GM12878 (cell line): ENCODE measurements around the gene ATP6V1F. TPM values are rescaled to one million over a fixed set of nuclear protein-coding genes. Genes with fewer than 3 reads are reported as not detected.

Experiments used
- ATAC-seq: fragments of 200-7000 bp; cut with Tn5 transposase; 3 replicates; pipeline ENCODE4 v1.9.1; 2020; ENCODE audit warnings: mild to moderate bottlenecking, moderate library complexity
- BruUV-seq: library from RNA; stranded (reverse); fragments of 400-500 nt; replicated peaks from 2 replicates; lab custom pipeline; 2021; lab: Mats Ljungman, UMichigan
- CTCF ChIA-PET: fragments of 300-600 bp; sonication (Branson Sonifier 250); formaldehyde crosslinking; extraction: SDS; loops from one replicate; lab custom pipeline; 2021; ENCODE audit warnings: inconsistent platforms; lab: Yijun Ruan, JAX
- POLR2A ChIA-PET: fragments of 350-600 bp; formaldehyde crosslinking; extraction: SDS; loops from one replicate; lab custom pipeline; 2021; ENCODE audit warnings: inconsistent platforms; lab: Charles Lee
- RAD21 ChIA-PET: fragments of 300-600 bp; sonication (Branson Sonifier 250); formaldehyde crosslinking; loops from one replicate; lab custom pipeline; 2023; ENCODE audit warnings: antibody characterized with exemption; ENCODE audit not compliant: unreplicated experiment; lab: Charles Lee
- SMC1A ChIA-PET: fragments of 300-600 bp; sonication (Branson Sonifier 250); formaldehyde crosslinking; loops from one replicate; lab custom pipeline; 2023; ENCODE audit not compliant: unreplicated experiment, uncharacterized antibody; lab: Charles Lee
- DNase-seq: peaks from one replicate; pipeline ENCODE4 v3.0.0-alpha.2; 2011; ENCODE audit warnings: low read depth, low spot score
- FAIRE-seq: peaks from 3 replicates; lab custom pipeline; 2011; peaks lifted over from hg19 to GRCh38; lab: Jason Lieb, UNC
- H2AFZ ChIP-seq: 2 replicates; pipeline ENCODE4 v1.6.0; 2011; ENCODE audit warnings: low read depth, low read length, control low read depth; ENCODE audit not compliant: control insufficient read depth
- H3K27ac ChIP-seq: 2 replicates; pipeline ENCODE4 v1.5.1; 2011; ENCODE audit warnings: control low read depth; ENCODE audit not compliant: control insufficient read depth, insufficient read depth
- H3K27me3 ChIP-seq, 2 experiments: replicated peaks in 1 of 2; 2 replicates each; pipeline versions ENCODE4 v1.6.0 to v1.6.1; 2011; ENCODE audit warnings: low read length in 1 of 2; ENCODE audit not compliant: control insufficient read depth in 2 of 2, insufficient read depth in 2 of 2
- H3K36me3 ChIP-seq, 2 experiments: 2 replicates each; pipeline ENCODE4 v1.5.1; 2011; ENCODE audit warnings: low read length in 1 of 2; ENCODE audit not compliant: control insufficient read depth in 2 of 2, insufficient read depth in 2 of 2
- H3K4me1 ChIP-seq: 2 replicates; pipeline ENCODE4 v1.6.1; 2011; ENCODE audit warnings: mild to moderate bottlenecking, low read length, moderate library complexity, mixed read lengths; ENCODE audit not compliant: control insufficient read depth, insufficient read depth
- H3K4me2 ChIP-seq: 2 replicates; pipeline ENCODE4 v1.6.0; 2011; ENCODE audit warnings: control low read depth; ENCODE audit not compliant: control insufficient read depth, insufficient read depth
- H3K4me3 ChIP-seq: fragments of 200-600 bp; sonication (generic); 2 replicates; pipeline ENCODE4 v1.5.1; 2016
- H3K79me2 ChIP-seq: 2 replicates; pipeline ENCODE4 v1.6.0; 2011; ENCODE audit warnings: low read length; ENCODE audit not compliant: control insufficient read depth, insufficient read depth
- H3K9ac ChIP-seq: 2 replicates; pipeline ENCODE4 v1.8.0; 2011; ENCODE audit warnings: low read length, control low read depth, mixed read lengths; ENCODE audit not compliant: control insufficient read depth, insufficient read depth
- H3K9me3 ChIP-seq: replicated peaks from 3 replicates; pipeline ENCODE4 v1.5.1; 2011; ENCODE audit warnings: mild to moderate bottlenecking, low read length; ENCODE audit not compliant: control insufficient read depth, insufficient read depth
- H4K20me1 ChIP-seq: 2 replicates; pipeline ENCODE4 v1.6.0; 2011; ENCODE audit not compliant: control insufficient read depth, insufficient read depth
- CBFB ChIP-seq: IDR thresholded peaks from 2 replicates; pipeline ENCODE4 v1.6.1; 2016; ENCODE audit warnings: antibody characterized with exemption, low read depth
- CBX5 ChIP-seq: sonication (generic); IDR thresholded peaks from 2 replicates; pipeline ENCODE4 v1.6.1; 2016; ENCODE audit warnings: low read depth, moderate library complexity, mild to moderate bottlenecking, inconsistent platforms
- CHD2 ChIP-seq: IDR thresholded peaks from 2 replicates; pipeline ENCODE4 v1.6.1; 2011; ENCODE audit warnings: low read depth, low read length, improper control_type of control experiment, borderline replicate concordance
- EZH2 ChIP-seq: IDR thresholded peaks from 2 replicates; pipeline ENCODE4 v1.6.1; 2012; ENCODE audit warnings: low read depth, mild to moderate bottlenecking, control low read depth, inconsistent platforms, low read length, borderline replicate concordance; ENCODE audit not compliant: control insufficient read depth
- FOXK2 ChIP-seq: fragments of 450-650 bp; IDR thresholded peaks from 2 replicates; pipeline ENCODE4 v1.6.1; 2017; ENCODE audit warnings: mild to moderate bottlenecking, moderate library complexity
- IKZF2 ChIP-seq, 2 experiments: fragments of 450-650 bp; IDR thresholded peaks; 2 replicates each; pipeline ENCODE4 v1.6.1; 2017; ENCODE audit warnings: mild to moderate bottlenecking in 2 of 2, moderate library complexity in 2 of 2
- MEF2A ChIP-seq: IDR thresholded peaks from 2 replicates; pipeline ENCODE4 v1.6.1; 2011; ENCODE audit warnings: low read depth, mild to moderate bottlenecking, low read length, moderate library complexity; ENCODE audit not compliant: insufficient read depth
- MXI1 ChIP-seq: fragments of 150-350 bp; IDR thresholded peaks from 2 replicates; pipeline ENCODE4 v1.6.1; 2011; ENCODE audit warnings: low read depth, mild to moderate bottlenecking, inconsistent platforms, low read length, improper control_type of control experiment
- NFXL1 ChIP-seq: fragments of 450-650 bp; IDR thresholded peaks from 2 replicates; pipeline ENCODE4 v1.6.1; 2017; ENCODE audit warnings: antibody characterized with exemption, mild to moderate bottlenecking, borderline replicate concordance
- NFYA ChIP-seq: IDR thresholded peaks from 2 replicates; pipeline ENCODE4 v1.6.1; 2011; ENCODE audit warnings: low read depth, mild to moderate bottlenecking, low read length, improper control_type of control experiment, borderline replicate concordance
- POU2F2 ChIP-seq: IDR thresholded peaks from 3 replicates; pipeline ENCODE4 v1.6.1; 2011; ENCODE audit warnings: low read depth, mild to moderate bottlenecking, low read length, borderline replicate concordance
- RELB ChIP-seq: fragments of 450-650 bp; IDR thresholded peaks from 2 replicates; pipeline ENCODE4 v1.6.1; 2017; ENCODE audit warnings: low read depth, mild to moderate bottlenecking, moderate library complexity
- RUNX3 ChIP-seq: IDR thresholded peaks from 2 replicates; pipeline ENCODE4 v1.6.1; 2012; ENCODE audit warnings: low read length, inconsistent platforms
- WGBS: methylation state at CpG from one replicate; pipeline ENCODE4 v1.1.6; 2016; ENCODE audit warnings: low lambda C conversion rate; ENCODE audit not compliant: insufficient replicate concordance, insufficient coverage; ENCODE audit errors: missing lambda C conversion rate; 5-methylcytosine and 5-hydroxymethylcytosine counted together
- in situ Hi-C: fragments of 300-500 bp; cut with MboI; formaldehyde crosslinking; loops from 9 replicates; pipeline ENCODE4 v1.14.3; 2018; ENCODE audit warnings: mixed read lengths
- intact Hi-C: fragments of 100-400 bp; cut with micrococcal nuclease; formaldehyde crosslinking; loops from one replicate; pipeline ENCODE4 v1.14.2; 2022; ENCODE audit not compliant: unreplicated experiment
- polyA plus RNA-seq, 11 experiments: library from polyadenylated mRNA; depleted of rRNA in 4 of 11; unstranded in 6 of 11; stranded (reverse) in 5 of 11; fragments of >200 nt; fragmentation: Nextera tagmentation in 4 of 11; fragmentation: Illumina TruSeq in 1 of 11; extraction: Ambion mirVana in 4 of 11; extraction: Trizol in 1 of 11; gene quantifications; 1 replicate in 1 of 11; 2 replicates in 10 of 11; pipeline versions ENCODE4 v1.2.1 to v1.2.3, GENCODE V29; 2011 to 2016; ENCODE audit warnings: inconsistent platforms in 2 of 11, missing spikeins in 2 of 11, low read depth in 1 of 11
- total RNA-seq, 4 experiments: library from RNA; depleted of rRNA in 3 of 4; stranded (reverse); fragments of >200 nt in 3 of 4; fragmentation: Illumina TruSeq in 1 of 4; extraction: Trizol in 1 of 4; gene quantifications; 2 replicates each; pipeline versions ENCODE4 v1.2.1 to v1.2.3, GENCODE V29; 2013 to 2021
- TF ChIP-seq, protein P1 (sequence below): fragments of 450-650 bp; IDR thresholded peaks from 2 replicates; pipeline ENCODE4 v1.6.1; 2017; ENCODE audit warnings: antibody characterized with exemption, mild to moderate bottlenecking, moderate library complexity
- TF ChIP-seq, protein P2 (sequence below): fragments of 450-650 bp; formaldehyde crosslinking; IDR thresholded peaks from 2 replicates; pipeline ENCODE4 v1.4.0; 2020; ENCODE audit warnings: mild to moderate bottlenecking, moderate library complexity

The ATP6V1F gene
- total and polyA plus RNA-seq, 10 of the 15 experiments (the other 5 are each of a cell fraction or from before 2014, with no cell fraction given) = 111 to 343 (median 203) TPM

DNA sequence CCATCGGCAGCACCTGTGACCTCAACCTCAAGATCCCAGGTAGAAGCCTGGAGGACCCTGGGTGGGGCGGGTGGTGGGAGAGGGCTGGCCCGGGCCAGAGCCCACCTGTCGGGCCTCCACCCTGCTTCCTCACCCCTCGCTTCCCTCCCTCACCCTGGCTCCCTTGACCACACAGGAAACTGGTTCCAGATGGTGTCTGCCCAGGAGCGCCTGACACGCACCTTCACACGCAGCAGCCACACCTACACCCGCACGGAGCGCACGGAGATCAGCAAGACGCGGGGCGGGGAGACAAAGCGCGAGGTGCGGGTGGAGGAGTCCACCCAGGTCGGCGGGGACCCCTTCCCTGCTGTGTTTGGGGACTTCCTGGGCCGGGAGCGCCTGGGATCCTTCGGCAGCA is 8.9 kb upstream of the ATP6V1F start:
- 63% methylated on average over 23 of the region's 23 CpGs for WGBS
- Histone ChIP-seq H3K4me2 (no peak overlapping the region), H3K9me3 (no peaks in the 10 kb centered on the region), H3K27ac (no peak overlapping the region), H3K36me3 (no peaks in the 10 kb centered on the region), H2AFZ (no peak overlapping the region), H4K20me1 (no peaks in the 10 kb centered on the region), H3K9ac (no peak overlapping the region), H3K4me1 (no peaks in the 10 kb centered on the region), H3K4me3 (no peak overlapping the region), H3K79me2 (no peaks in the 10 kb centered on the region), H3K27me3 (no peaks in the 10 kb centered on the region)
- SMC1A ChIA-PET = no interaction called here
- CTCF ChIA-PET = no interaction called here
- POLR2A ChIA-PET = no interaction called here
- no peak for DNase-seq
- no TSS peak for BruUV-seq
- no peak for FAIRE-seq
- in situ Hi-C loops (no loop called here), intact Hi-C loops (no loop called here)
- RAD21 ChIA-PET = no interaction called here
- no peak for ATAC-seq
- no peak for TF ChIP-seq NFYA
- TF ChIP-seq EZH2 = no peak
- no peak for TF ChIP-seq POU2F2
- TF ChIP-seq, protein P1, sequence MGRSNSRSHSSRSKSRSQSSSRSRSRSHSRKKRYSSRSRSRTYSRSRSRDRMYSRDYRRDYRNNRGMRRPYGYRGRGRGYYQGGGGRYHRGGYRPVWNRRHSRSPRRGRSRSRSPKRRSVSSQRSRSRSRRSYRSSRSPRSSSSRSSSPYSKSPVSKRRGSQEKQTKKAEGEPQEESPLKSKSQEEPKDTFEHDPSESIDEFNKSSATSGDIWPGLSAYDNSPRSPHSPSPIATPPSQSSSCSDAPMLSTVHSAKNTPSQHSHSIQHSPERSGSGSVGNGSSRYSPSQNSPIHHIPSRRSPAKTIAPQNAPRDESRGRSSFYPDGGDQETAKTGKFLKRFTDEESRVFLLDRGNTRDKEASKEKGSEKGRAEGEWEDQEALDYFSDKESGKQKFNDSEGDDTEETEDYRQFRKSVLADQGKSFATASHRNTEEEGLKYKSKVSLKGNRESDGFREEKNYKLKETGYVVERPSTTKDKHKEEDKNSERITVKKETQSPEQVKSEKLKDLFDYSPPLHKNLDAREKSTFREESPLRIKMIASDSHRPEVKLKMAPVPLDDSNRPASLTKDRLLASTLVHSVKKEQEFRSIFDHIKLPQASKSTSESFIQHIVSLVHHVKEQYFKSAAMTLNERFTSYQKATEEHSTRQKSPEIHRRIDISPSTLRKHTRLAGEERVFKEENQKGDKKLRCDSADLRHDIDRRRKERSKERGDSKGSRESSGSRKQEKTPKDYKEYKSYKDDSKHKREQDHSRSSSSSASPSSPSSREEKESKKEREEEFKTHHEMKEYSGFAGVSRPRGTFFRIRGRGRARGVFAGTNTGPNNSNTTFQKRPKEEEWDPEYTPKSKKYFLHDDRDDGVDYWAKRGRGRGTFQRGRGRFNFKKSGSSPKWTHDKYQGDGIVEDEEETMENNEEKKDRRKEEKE = no peak
- no peak for TF ChIP-seq NFXL1
- TF ChIP-seq CBX5 = no peak
- TF ChIP-seq MXI1 = no peak
- no peak for TF ChIP-seq RUNX3
- TF ChIP-seq CBFB = no peak
- no peak for TF ChIP-seq RELB
- no peak for TF ChIP-seq MEF2A
- no peak for TF ChIP-seq FOXK2
- TF ChIP-seq, protein P2, sequence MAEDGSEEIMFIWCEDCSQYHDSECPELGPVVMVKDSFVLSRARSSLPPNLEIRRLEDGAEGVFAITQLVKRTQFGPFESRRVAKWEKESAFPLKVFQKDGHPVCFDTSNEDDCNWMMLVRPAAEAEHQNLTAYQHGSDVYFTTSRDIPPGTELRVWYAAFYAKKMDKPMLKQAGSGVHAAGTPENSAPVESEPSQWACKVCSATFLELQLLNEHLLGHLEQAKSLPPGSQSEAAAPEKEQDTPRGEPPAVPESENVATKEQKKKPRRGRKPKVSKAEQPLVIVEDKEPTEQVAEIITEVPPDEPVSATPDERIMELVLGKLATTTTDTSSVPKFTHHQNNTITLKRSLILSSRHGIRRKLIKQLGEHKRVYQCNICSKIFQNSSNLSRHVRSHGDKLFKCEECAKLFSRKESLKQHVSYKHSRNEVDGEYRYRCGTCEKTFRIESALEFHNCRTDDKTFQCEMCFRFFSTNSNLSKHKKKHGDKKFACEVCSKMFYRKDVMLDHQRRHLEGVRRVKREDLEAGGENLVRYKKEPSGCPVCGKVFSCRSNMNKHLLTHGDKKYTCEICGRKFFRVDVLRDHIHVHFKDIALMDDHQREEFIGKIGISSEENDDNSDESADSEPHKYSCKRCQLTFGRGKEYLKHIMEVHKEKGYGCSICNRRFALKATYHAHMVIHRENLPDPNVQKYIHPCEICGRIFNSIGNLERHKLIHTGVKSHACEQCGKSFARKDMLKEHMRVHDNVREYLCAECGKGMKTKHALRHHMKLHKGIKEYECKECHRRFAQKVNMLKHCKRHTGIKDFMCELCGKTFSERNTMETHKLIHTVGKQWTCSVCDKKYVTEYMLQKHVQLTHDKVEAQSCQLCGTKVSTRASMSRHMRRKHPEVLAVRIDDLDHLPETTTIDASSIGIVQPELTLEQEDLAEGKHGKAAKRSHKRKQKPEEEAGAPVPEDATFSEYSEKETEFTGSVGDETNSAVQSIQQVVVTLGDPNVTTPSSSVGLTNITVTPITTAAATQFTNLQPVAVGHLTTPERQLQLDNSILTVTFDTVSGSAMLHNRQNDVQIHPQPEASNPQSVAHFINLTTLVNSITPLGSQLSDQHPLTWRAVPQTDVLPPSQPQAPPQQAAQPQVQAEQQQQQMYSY = no peak
- TF ChIP-seq CHD2 = no peak
- no peak for TF ChIP-seq IKZF2 (IDR thresholded peaks at IDR 0.05)
